IMR-90 (cell line): ENCODE measurements around the gene PTN. TPM values are rescaled to one million over a fixed set of nuclear protein-coding genes. Genes with fewer than 3 reads are reported as not detected.

Experiments used
- ATAC-seq: fragments of 200-7000 bp; cut with Tn5 transposase; 2 replicates; pipeline ENCODE4 v1.9.1; 2020; ENCODE audit warnings: low read depth, mild to moderate bottlenecking, moderate library complexity
- BruUV-seq: library from RNA; stranded (reverse); fragments of 400-500 nt; replicated peaks from 2 replicates; lab custom pipeline; 2021; lab: Mats Ljungman, UMichigan
- CTCF ChIA-PET: fragments of 300-600 bp; formaldehyde crosslinking; extraction: SDS; loops from one replicate; lab custom pipeline; 2021; ENCODE audit warnings: antibody characterized with exemption; lab: Yijun Ruan, JAX
- POLR2A ChIA-PET: fragments of 300-600 bp; sonication (Branson Sonifier 250); formaldehyde crosslinking; loops from one replicate; lab custom pipeline; 2022; ENCODE audit warnings: antibody characterized with exemption; ENCODE audit not compliant: unreplicated experiment; lab: Charles Lee
- DNase-seq: peaks from one replicate; pipeline ENCODE4 v3.0.0; 2013
- H2AFZ ChIP-seq: replicated peaks from 2 replicates; pipeline ENCODE3; 2013; ENCODE audit warnings: low read length, mild to moderate bottlenecking; ENCODE audit not compliant: poor library complexity
- H2AK5ac ChIP-seq: 2 replicates; pipeline ENCODE4 v1.6.1; 2013; ENCODE audit warnings: low read depth, low read length, inconsistent platforms
- H2AK9ac ChIP-seq: replicated peaks from 2 replicates; pipeline ENCODE3; 2013; ENCODE audit warnings: mild to moderate bottlenecking, low read depth, low read length, moderate library complexity; ENCODE audit not compliant: poor library complexity
- H2BK120ac ChIP-seq: 2 replicates; pipeline ENCODE4 v1.6.1; 2013; ENCODE audit warnings: low read depth, low read length, inconsistent platforms
- H2BK15ac ChIP-seq: 3 replicates; pipeline ENCODE4 v1.6.1; 2013; ENCODE audit warnings: low read depth, low read length, inconsistent platforms
- H2BK20ac ChIP-seq: 2 replicates; pipeline ENCODE4 v1.6.1; 2013; ENCODE audit warnings: low read depth, mild to moderate bottlenecking, inconsistent platforms, low read length, moderate library complexity
- H2BK5ac ChIP-seq: 2 replicates; pipeline ENCODE4 v1.6.1; 2013; ENCODE audit warnings: mild to moderate bottlenecking, low read depth, low read length, inconsistent platforms; ENCODE audit not compliant: poor library complexity, severe bottlenecking
- H3K14ac ChIP-seq: replicated peaks from 2 replicates; pipeline ENCODE4 v1.6.1; 2013; ENCODE audit warnings: low read depth, low read length, inconsistent platforms
- H3K18ac ChIP-seq: 2 replicates; pipeline ENCODE4 v1.6.1; 2013; ENCODE audit warnings: low read depth, low read length, control low read depth
- H3K23ac ChIP-seq: 2 replicates; pipeline ENCODE4 v1.6.1; 2013; ENCODE audit warnings: low read depth, low read length, inconsistent platforms
- H3K27ac ChIP-seq: 2 replicates; pipeline ENCODE4 v1.5.1; 2013; ENCODE audit warnings: mild to moderate bottlenecking, control low read depth, low read length; ENCODE audit not compliant: insufficient read depth
- H3K27me3 ChIP-seq: 2 replicates; pipeline ENCODE4 v1.6.1; 2013; ENCODE audit warnings: low read length; ENCODE audit not compliant: control insufficient read depth, insufficient read depth
- H3K36me3 ChIP-seq: 2 replicates; pipeline ENCODE4 v1.6.1; 2013; ENCODE audit warnings: low read length, mixed read lengths; ENCODE audit not compliant: control insufficient read depth, insufficient read depth
- H3K4ac ChIP-seq: 2 replicates; pipeline ENCODE4 v1.6.1; 2013; ENCODE audit warnings: low read depth, low read length, inconsistent platforms
- H3K4me1 ChIP-seq: 2 replicates; pipeline ENCODE4 v1.6.1; 2013; ENCODE audit warnings: low read length, mixed read lengths; ENCODE audit not compliant: control insufficient read depth, insufficient read depth
- H3K4me2 ChIP-seq: 2 replicates; pipeline ENCODE4 v1.6.1; 2013; ENCODE audit warnings: low read depth, mild to moderate bottlenecking, control low read depth, low read length, moderate library complexity
- H3K4me3 ChIP-seq: 2 replicates; pipeline ENCODE4 v1.5.1; 2013; ENCODE audit warnings: low read depth, mild to moderate bottlenecking, control low read depth, low read length, moderate library complexity; ENCODE audit not compliant: insufficient read depth
- H3K56ac ChIP-seq: 2 replicates; pipeline ENCODE4 v1.6.1; 2013; ENCODE audit warnings: low read length, inconsistent platforms; ENCODE audit not compliant: insufficient read depth; ENCODE audit errors: extremely low read depth
- H3K79me1 ChIP-seq, 2 experiments: 2 replicates each; pipeline ENCODE4 v1.6.1; 2013; ENCODE audit warnings: low read length in 2 of 2, inconsistent platforms in 1 of 2, low read depth in 1 of 2
- H3K9ac ChIP-seq: 2 replicates; pipeline ENCODE4 v1.6.1; 2013; ENCODE audit warnings: low read depth, low read length, control low read depth
- H3K9me1 ChIP-seq: 2 replicates; pipeline ENCODE4 v1.6.1; 2013; ENCODE audit warnings: low read length, inconsistent platforms; ENCODE audit not compliant: insufficient read depth
- H3K9me3 ChIP-seq: 2 replicates; pipeline ENCODE4 v1.6.1; 2013; ENCODE audit warnings: low read length; ENCODE audit not compliant: control insufficient read depth, insufficient read depth
- H4K20me1 ChIP-seq: 2 replicates; pipeline ENCODE4 v1.6.1; 2013; ENCODE audit warnings: low read length, inconsistent platforms; ENCODE audit not compliant: insufficient read depth
- H4K5ac ChIP-seq: 2 replicates; pipeline ENCODE4 v1.6.1; 2013; ENCODE audit warnings: mild to moderate bottlenecking, low read depth, low read length, control low read depth
- H4K8ac ChIP-seq, 2 experiments: 2 replicates each; pipeline ENCODE4 v1.6.1; 2013; ENCODE audit warnings: low read depth in 2 of 2, low read length in 2 of 2, control low read depth in 1 of 2, inconsistent platforms in 1 of 2
- H4K91ac ChIP-seq: 2 replicates; pipeline ENCODE4 v1.6.1; 2013; ENCODE audit warnings: low read depth, low read length, inconsistent platforms; ENCODE audit not compliant: insufficient read depth
- WGBS, 2 experiments: methylation state at CpG; one replicate each; pipeline versions ENCODE4 v1.1.5 to v1.1.7; 2013; ENCODE audit warnings: missing lambda C conversion rate in 2 of 2; ENCODE audit not compliant: insufficient read length in 1 of 2; ENCODE audit errors: extremely low coverage in 2 of 2; 5-methylcytosine and 5-hydroxymethylcytosine counted together
- dilution Hi-C: fragments of 300-500 bp; cut with HindIII; formaldehyde crosslinking; loops from one replicate; pipeline ENCODE4 v1.14.3; 2018; ENCODE audit warnings: low sequenced_read_pairs; ENCODE audit not compliant: unreplicated experiment
- in situ Hi-C: fragments of 300-500 bp; cut with MboI; formaldehyde crosslinking; loops from 3 replicates; pipeline ENCODE4 v1.14.3; 2019; ENCODE audit warnings: low sequenced_read_pairs, inconsistent platforms, mixed read lengths
- intact Hi-C: fragments of 100-400 bp; cut with micrococcal nuclease; formaldehyde crosslinking; loops from 2 replicates; pipeline ENCODE4 v1.10.0; 2022
- polyA plus RNA-seq, 3 experiments: library from polyadenylated mRNA; depleted of rRNA; stranded (reverse); fragments of >200 nt; gene quantifications; 2 replicates each; pipeline ENCODE4 v1.2.3, GENCODE V29; 2012; ENCODE audit warnings: low replicate concordance in 1 of 3
- total RNA-seq: library from RNA; depleted of rRNA; stranded (reverse); fragments of >200 nt; gene quantifications from 2 replicates; pipeline ENCODE4 v1.2.3, GENCODE V29; 2012
- TF ChIP-seq, protein P1 (sequence below): fragments of 150-350 bp; IDR thresholded peaks from 2 replicates; pipeline ENCODE4 v1.6.1; 2016; ENCODE audit warnings: low read depth, mild to moderate bottlenecking, low read length, moderate library complexity, borderline replicate concordance

Gene PTN
- total and polyA plus RNA-seq, 2 of the 4 experiments (the other 2 are of a cell fraction), result 61.7 to 186 TPM

DNA sequence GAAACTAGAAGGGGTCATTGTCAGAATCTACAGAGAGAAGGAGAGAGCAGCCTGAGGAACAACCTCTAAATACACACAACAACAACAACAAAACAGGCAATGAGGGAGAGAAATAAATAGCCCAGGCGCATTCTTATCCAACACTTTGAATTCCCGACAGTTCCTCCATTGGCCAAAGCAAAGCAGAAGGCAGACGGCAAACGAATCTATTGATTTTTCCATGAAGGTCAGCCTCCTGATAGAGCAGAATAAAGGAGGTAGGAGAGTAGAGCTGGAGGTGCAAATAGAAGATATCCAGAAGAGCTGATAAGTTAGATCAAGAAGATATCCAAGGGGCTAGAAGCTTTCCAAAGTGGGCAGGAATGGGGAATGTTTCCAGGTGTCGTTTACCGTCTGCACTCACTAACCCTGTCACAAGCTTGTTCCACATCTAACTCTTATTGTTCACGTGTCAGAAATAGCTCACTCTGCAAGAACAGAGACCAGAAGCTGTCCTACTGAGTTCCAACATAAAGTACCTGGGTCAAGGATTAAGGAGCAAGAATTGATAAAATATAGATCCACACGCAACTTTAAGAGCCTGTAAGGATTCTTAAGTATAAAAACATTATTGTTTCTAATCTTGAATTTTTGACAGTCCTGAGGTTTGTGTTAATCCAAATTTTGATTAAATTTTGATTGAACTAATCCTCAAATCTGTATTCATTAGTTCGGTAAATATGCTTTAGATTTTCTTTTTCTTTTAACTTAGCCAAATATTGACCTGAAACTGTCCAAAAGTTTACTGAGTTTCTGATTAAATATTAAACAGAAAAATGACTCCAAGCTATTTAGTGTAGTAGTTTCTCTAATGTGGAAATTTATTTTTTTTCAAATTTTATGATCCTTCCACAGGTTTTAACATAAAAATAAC lies 45.7 kb downstream of the PTN start:
- H2BK5ac ChIP-seq, result no peak overlapping the region
- no peak overlapping the region for H2AK9ac ChIP-seq
- DNase-seq (no peak), ATAC-seq (no peak)
- H4K5ac ChIP-seq, result no peak overlapping the region
- H2AFZ ChIP-seq, result no peak overlapping the region
- H2BK120ac ChIP-seq, result no peak overlapping the region
- no CpG with 5 or more reads among the region's 9 CpGs for WGBS, 2 experiments
- no peak overlapping the region for H3K27ac ChIP-seq
- H3K36me3 ChIP-seq, result no peaks in the 10 kb centered on the region
- no peaks in the 10 kb centered on the region for H4K20me1 ChIP-seq
- ChIA-PET POLR2A (no interaction called here), CTCF (interaction anchor here (1.3 kb wide), 1 partner anchor 10 kb away, joined by 3 read pairs; no protein-coding TSS in a partner anchor)
- H3K23ac ChIP-seq, result no peak overlapping the region
- H3K4me3 ChIP-seq, result no peak overlapping the region
- H3K27me3 ChIP-seq, result no peaks in the 10 kb centered on the region
- BruUV-seq, result no TSS peak
- H3K79me1 ChIP-seq, result peaks cover 10 to 16% of the 10 kb centered on the region in 2 experiments; a peak in 3 of 4 replicates
- in situ Hi-C loops, result no loop called here
- H3K9ac ChIP-seq, result no peak overlapping the region
- H2AK5ac ChIP-seq, result no peak overlapping the region
- no peak overlapping the region for H3K4ac ChIP-seq
- TF ChIP-seq, protein P1, sequence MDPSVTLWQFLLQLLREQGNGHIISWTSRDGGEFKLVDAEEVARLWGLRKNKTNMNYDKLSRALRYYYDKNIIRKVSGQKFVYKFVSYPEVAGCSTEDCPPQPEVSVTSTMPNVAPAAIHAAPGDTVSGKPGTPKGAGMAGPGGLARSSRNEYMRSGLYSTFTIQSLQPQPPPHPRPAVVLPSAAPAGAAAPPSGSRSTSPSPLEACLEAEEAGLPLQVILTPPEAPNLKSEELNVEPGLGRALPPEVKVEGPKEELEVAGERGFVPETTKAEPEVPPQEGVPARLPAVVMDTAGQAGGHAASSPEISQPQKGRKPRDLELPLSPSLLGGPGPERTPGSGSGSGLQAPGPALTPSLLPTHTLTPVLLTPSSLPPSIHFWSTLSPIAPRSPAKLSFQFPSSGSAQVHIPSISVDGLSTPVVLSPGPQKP, result no peak
- no peak overlapping the region for H4K91ac ChIP-seq
- H2BK20ac ChIP-seq, result no peak overlapping the region
- dilution Hi-C loops, result no loop called here
- no peak overlapping the region for H2BK15ac ChIP-seq
- intact Hi-C loops, result no loop called here
- H3K9me3 ChIP-seq, result no peaks in the 10 kb centered on the region
- no peak overlapping the region for H3K4me2 ChIP-seq
- no peak overlapping the region for H3K18ac ChIP-seq
- no peak overlapping the region for H3K14ac ChIP-seq
- no peak overlapping the region for H3K56ac ChIP-seq
- no peak overlapping the region for H4K8ac ChIP-seq
- peaks cover 2% of the 10 kb centered on the region; the same call in 1 of the 2 replicates for H3K4me1 ChIP-seq
- no peaks in the 10 kb centered on the region for H3K9me1 ChIP-seq
